Osteoblast (primary cell): ENCODE measurements around the gene ATP11A. TPM values are rescaled to one million over a fixed set of nuclear protein-coding genes. Genes with fewer than 3 reads are reported as not detected.

Experiments used
- DNase-seq: peaks from one replicate; pipeline ENCODE4 v3.0.0; 2011; ENCODE audit warnings: low spot score, mixed read lengths; ENCODE audit not compliant: insufficient read length; ENCODE audit errors: missing footprints
- H2AFZ ChIP-seq: 2 replicates; pipeline ENCODE4 v1.6.0; 2011; ENCODE audit warnings: mild to moderate bottlenecking, low read length
- H3K27ac ChIP-seq: 2 replicates; pipeline ENCODE4 v1.5.1; 2011; ENCODE audit warnings: mild to moderate bottlenecking, low read depth, low read length, moderate library complexity
- H3K27me3 ChIP-seq: 2 replicates; pipeline ENCODE4 v1.6.0; 2012; ENCODE audit warnings: mild to moderate bottlenecking, control low read depth, inconsistent platforms, low read length, moderate library complexity; ENCODE audit not compliant: insufficient read depth
- H3K36me3 ChIP-seq: 2 replicates; pipeline ENCODE4 v1.5.1; 2011; ENCODE audit warnings: mild to moderate bottlenecking, low read length, control low read depth, moderate library complexity; ENCODE audit not compliant: insufficient read depth
- H3K4me1 ChIP-seq: 2 replicates; pipeline ENCODE4 v1.5.1; 2011; ENCODE audit warnings: mild to moderate bottlenecking, low read length, control low read depth, moderate library complexity; ENCODE audit not compliant: insufficient read depth
- H3K4me2 ChIP-seq: 2 replicates; pipeline ENCODE4 v1.6.0; 2011; ENCODE audit warnings: mild to moderate bottlenecking, low read length; ENCODE audit not compliant: insufficient read depth
- H3K4me3 ChIP-seq: fragments of 200-600 bp; sonication (generic); 3 replicates; pipeline ENCODE4 v1.5.1; 2012; ENCODE audit warnings: mild to moderate bottlenecking, low read length, inconsistent platforms; ENCODE audit not compliant: insufficient read depth
- H3K79me2 ChIP-seq: 2 replicates; pipeline ENCODE4 v1.6.0; 2012; ENCODE audit warnings: mild to moderate bottlenecking, low read length, control low read depth, inconsistent platforms; ENCODE audit not compliant: insufficient read depth
- H3K9me3 ChIP-seq: 2 replicates; pipeline ENCODE4 v1.5.1; 2011; ENCODE audit warnings: low read depth, low read length, control low read depth
- H4K20me1 ChIP-seq: 2 replicates; pipeline ENCODE4 v1.6.0; 2012; ENCODE audit warnings: mild to moderate bottlenecking, low read length, control low read depth; ENCODE audit not compliant: insufficient read depth
- total RNA-seq: library from RNA; depleted of rRNA; stranded (reverse); fragments of >200 nt; gene quantifications from 2 replicates; pipeline ENCODE4 v1.2.3, GENCODE V29; 2012
- TF ChIP-seq, protein P1 (sequence below): IDR thresholded peaks from 2 replicates; pipeline ENCODE4 v1.5.1; 2011; ENCODE audit warnings: mild to moderate bottlenecking, low read depth, low read length, moderate library complexity; ENCODE audit errors: extremely low read depth

ATP11A gene
- total RNA-seq, 1 donor, result 7.6 TPM

GRCh38 chr13:112911285-112911701, 221.5 kb downstream of the ATP11A start:
- no peaks in the 10 kb centered on the region for H4K20me1 ChIP-seq
- no peaks in the 10 kb centered on the region for H3K4me1 ChIP-seq
- H3K27me3 ChIP-seq, result peaks cover 42% of the 10 kb centered on the region
- no peak for DNase-seq
- no peaks in the 10 kb centered on the region for H3K36me3 ChIP-seq
- TF ChIP-seq, protein P1, sequence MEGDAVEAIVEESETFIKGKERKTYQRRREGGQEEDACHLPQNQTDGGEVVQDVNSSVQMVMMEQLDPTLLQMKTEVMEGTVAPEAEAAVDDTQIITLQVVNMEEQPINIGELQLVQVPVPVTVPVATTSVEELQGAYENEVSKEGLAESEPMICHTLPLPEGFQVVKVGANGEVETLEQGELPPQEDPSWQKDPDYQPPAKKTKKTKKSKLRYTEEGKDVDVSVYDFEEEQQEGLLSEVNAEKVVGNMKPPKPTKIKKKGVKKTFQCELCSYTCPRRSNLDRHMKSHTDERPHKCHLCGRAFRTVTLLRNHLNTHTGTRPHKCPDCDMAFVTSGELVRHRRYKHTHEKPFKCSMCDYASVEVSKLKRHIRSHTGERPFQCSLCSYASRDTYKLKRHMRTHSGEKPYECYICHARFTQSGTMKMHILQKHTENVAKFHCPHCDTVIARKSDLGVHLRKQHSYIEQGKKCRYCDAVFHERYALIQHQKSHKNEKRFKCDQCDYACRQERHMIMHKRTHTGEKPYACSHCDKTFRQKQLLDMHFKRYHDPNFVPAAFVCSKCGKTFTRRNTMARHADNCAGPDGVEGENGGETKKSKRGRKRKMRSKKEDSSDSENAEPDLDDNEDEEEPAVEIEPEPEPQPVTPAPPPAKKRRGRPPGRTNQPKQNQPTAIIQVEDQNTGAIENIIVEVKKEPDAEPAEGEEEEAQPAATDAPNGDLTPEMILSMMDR, result no peak
- H3K79me2 ChIP-seq, result no peaks in the 10 kb centered on the region
- H2AFZ ChIP-seq, result no peak overlapping the region
- H3K27ac ChIP-seq, result no peak overlapping the region
- no peaks in the 10 kb centered on the region for H3K9me3 ChIP-seq
- no peak overlapping the region for H3K4me2 ChIP-seq
- no peak overlapping the region for H3K4me3 ChIP-seq

GRCh38 chr13:112911883-112912282, 222.0 kb downstream of the ATP11A start:
- no peak overlapping the region for H3K4me2 ChIP-seq
- H3K79me2 ChIP-seq, result no peaks in the 10 kb centered on the region
- TF ChIP-seq, protein P1, result no peak
- H4K20me1 ChIP-seq, result no peaks in the 10 kb centered on the region
- DNase-seq, result peak; percentile 62
- H2AFZ ChIP-seq, result no peak overlapping the region
- no peak overlapping the region for H3K27ac ChIP-seq
- H3K27me3 ChIP-seq, result peaks cover 41% of the 10 kb centered on the region
- H3K4me3 ChIP-seq, result no peak overlapping the region
- H3K4me1 ChIP-seq, result no peaks in the 10 kb centered on the region
- no peaks in the 10 kb centered on the region for H3K9me3 ChIP-seq
- H3K36me3 ChIP-seq, result no peaks in the 10 kb centered on the region

GRCh38 chr13:112912726-112913440, 223.0 kb downstream of the ATP11A start:
- Histone ChIP-seq H3K27ac (no peak overlapping the region), H3K27me3 (peaks cover 37% of the 10 kb centered on the region), H3K4me3 (no peak overlapping the region), H3K36me3 (no peaks in the 10 kb centered on the region), H2AFZ (no peak overlapping the region), H3K9me3 (no peaks in the 10 kb centered on the region), H3K79me2 (no peaks in the 10 kb centered on the region), H4K20me1 (no peaks in the 10 kb centered on the region), H3K4me1 (no peaks in the 10 kb centered on the region), H3K4me2 (no peak overlapping the region)
- TF ChIP-seq, protein P1, result no peak
- DNase-seq, result peak; percentile 68

DNA sequence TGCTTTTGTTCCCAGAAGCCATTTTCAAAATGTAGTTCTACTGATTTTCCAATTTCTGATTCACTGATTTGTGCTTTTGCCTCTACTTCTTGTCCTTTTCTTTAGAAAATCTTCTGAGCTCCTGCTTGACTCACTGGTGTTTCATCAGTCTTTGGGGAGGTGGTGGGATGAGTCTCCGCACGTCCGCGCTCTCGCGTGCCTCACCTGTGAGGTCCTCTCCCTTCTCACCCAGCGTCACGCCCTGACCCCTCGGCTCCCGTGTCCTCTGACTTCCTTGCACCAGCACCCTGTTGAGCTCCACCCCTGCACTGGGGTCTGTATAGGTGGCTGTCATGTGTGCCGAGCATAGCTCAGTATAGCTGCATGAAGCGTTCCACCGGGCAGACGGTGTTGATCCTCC, 226.5 kb downstream of the ATP11A start:
- DNase-seq, result peak; percentile 5
- TF ChIP-seq, protein P1, result no peak
- H3K9me3 ChIP-seq, result no peaks in the 10 kb centered on the region
- no peak overlapping the region for H3K4me3 ChIP-seq
- no peaks in the 10 kb centered on the region for H3K79me2 ChIP-seq
- H3K27ac ChIP-seq, result no peak overlapping the region
- H4K20me1 ChIP-seq, result no peaks in the 10 kb centered on the region
- H3K4me2 ChIP-seq, result no peak overlapping the region
- peaks cover 22% of the 10 kb centered on the region for H3K27me3 ChIP-seq
- H2AFZ ChIP-seq, result no peak overlapping the region
- H3K36me3 ChIP-seq, result no peaks in the 10 kb centered on the region
- H3K4me1 ChIP-seq, result no peaks in the 10 kb centered on the region
